Endothelial cell of umbilical vein (primary cell): ENCODE results near the gene P3H1.

ENCODE experiments used
- EZH2 ChIP-seq: IDR thresholded peaks from 2 replicates; pipeline ENCODE4 v1.6.1; 2012; ENCODE audit warnings: borderline replicate concordance, low read depth, mild to moderate bottlenecking, moderate library complexity, low read length, inconsistent platforms; ENCODE audit not compliant: severe bottlenecking
- TF ChIP-seq, protein P1 (sequence below), 2 donors: IDR thresholded peaks; 1 replicate in 1 of 2; 2 replicates in 1 of 2; pipeline ENCODE4 v1.5.1; 2011; ENCODE audit warnings: low read length in 2 of 2, mild to moderate bottlenecking in 2 of 2, moderate library complexity in 2 of 2, control low read depth in 1 of 2, inconsistent platforms in 1 of 2, low read depth in 1 of 2; ENCODE audit not compliant: insufficient read depth in 1 of 2; ENCODE audit errors: extremely low read depth in 1 of 2

DNA sequence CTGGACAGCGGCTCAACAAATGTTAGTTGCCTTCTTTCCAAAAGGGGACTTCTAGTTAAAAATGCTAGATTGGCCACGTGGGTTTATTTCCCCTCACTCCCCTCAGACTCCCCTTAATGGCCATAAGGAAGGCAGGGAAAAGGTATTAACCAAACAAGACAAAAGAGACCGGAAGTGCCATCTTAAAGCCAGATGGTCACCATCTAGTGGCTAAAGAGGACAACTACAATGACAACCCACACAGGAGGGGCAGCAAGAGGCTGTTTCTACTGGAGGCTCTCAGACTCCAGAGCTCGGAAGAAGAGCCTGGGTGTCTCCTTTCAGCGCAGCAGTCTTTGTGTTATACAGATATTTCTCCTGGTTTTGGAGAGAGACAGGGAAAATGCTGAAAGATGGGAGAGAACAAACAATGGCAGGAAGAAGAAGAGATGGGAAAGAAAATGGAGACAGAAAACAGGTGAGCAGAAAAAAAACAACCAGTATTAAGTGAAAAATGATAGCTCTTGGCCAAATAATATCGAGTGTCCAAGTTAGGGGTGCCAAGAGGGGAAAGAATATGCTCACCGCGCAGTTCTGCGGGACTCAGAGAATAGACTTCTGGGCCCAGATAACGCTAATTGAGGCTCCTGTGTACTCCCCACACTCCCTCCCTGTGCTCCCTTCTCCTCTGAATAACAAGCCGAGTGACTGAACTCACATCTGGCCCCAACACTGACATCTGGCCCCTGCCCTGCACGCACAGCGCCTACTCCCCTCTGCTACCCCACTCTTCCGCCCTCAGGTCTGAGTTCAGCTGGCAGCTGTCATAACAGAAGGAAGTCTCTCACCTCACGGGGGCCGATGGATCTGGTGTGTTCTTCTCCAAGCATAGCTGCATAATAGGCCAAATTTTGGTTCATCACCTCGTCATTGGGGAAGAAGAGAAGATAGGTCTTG lies 9.6 kb downstream of the P3H1 start:
- TF ChIP-seq, protein P1, sequence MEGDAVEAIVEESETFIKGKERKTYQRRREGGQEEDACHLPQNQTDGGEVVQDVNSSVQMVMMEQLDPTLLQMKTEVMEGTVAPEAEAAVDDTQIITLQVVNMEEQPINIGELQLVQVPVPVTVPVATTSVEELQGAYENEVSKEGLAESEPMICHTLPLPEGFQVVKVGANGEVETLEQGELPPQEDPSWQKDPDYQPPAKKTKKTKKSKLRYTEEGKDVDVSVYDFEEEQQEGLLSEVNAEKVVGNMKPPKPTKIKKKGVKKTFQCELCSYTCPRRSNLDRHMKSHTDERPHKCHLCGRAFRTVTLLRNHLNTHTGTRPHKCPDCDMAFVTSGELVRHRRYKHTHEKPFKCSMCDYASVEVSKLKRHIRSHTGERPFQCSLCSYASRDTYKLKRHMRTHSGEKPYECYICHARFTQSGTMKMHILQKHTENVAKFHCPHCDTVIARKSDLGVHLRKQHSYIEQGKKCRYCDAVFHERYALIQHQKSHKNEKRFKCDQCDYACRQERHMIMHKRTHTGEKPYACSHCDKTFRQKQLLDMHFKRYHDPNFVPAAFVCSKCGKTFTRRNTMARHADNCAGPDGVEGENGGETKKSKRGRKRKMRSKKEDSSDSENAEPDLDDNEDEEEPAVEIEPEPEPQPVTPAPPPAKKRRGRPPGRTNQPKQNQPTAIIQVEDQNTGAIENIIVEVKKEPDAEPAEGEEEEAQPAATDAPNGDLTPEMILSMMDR (IDR thresholded peaks at IDR 0.05; ENCODE audit: extremely low read depth in 1 of 2, insufficient read depth in 1 of 2, low read depth in 1 of 2, low read length in 2 of 2), result peak; percentile 43 to 66
- TF ChIP-seq EZH2, result no peak
